ENCODE data around the gene ARMC2. TPM values are rescaled to one million over a fixed set of nuclear protein-coding genes. Genes with fewer than 3 reads are reported as not detected.

Gene ARMC2
- total RNA-seq, 2 experiments from 2014 or later, result 4.4 to 7.9 TPM

GRCh38 chr6:108982154-108983113, 134.2 kb downstream of the ARMC2 start:
- H3K36me3 Mint-ChIP-seq, result peaks cover 26% of the 10 kb centered on the region
- DNase-seq, result no peak
- H3K4me3 Mint-ChIP-seq, result no peak overlapping the region
- intact Hi-C loops (cut with micrococcal nuclease), result no loop called here
- CTCF ChIA-PET, result interaction anchor here (0.6 kb wide), 1 partner anchor 46 kb away, joined by 3 read pairs; no protein-coding TSS in a partner anchor
- H3K27ac Mint-ChIP-seq, result no peak overlapping the region
- H3K9me3 Mint-ChIP-seq, result peaks cover 27% of the 10 kb centered on the region
- H3K4me1 Mint-ChIP-seq (ENCODE audit: low read depth), result no peaks in the 10 kb centered on the region
- no peaks in the 10 kb centered on the region for H3K27me3 Mint-ChIP-seq
- POLR2A ChIA-PET, result no interaction called here

- ChIA-PET CTCF (no interaction called here), POLR2A (no interaction called here)
- H3K27ac Mint-ChIP-seq, result no peak overlapping the region
- DNase-seq, result no peak
- no peaks in the 10 kb centered on the region for H3K27me3 Mint-ChIP-seq
- H3K4me3 Mint-ChIP-seq, result no peak overlapping the region
- intact Hi-C loops (cut with micrococcal nuclease), result no loop called here
- no peaks in the 10 kb centered on the region for H3K4me1 Mint-ChIP-seq (ENCODE audit: low read depth)
- H3K9me3 Mint-ChIP-seq, result peaks cover 20% of the 10 kb centered on the region
- peaks cover 23% of the 10 kb centered on the region for H3K36me3 Mint-ChIP-seq
Measured at GRCh38 chr6:108983151-108983550, 134.9 kb downstream of the ARMC2 start.

GRCh38 chr6:108985301-108985700, 137.1 kb downstream of the ARMC2 start:
- Mint-ChIP-seq H3K4me1 (ENCODE audit: low read depth) (no peaks in the 10 kb centered on the region), H3K27ac (no peak overlapping the region), H3K27me3 (no peaks in the 10 kb centered on the region), H3K36me3 (peaks cover 24% of the 10 kb centered on the region), H3K4me3 (no peak overlapping the region), H3K9me3 (peaks cover 2% of the 10 kb centered on the region)
- intact Hi-C loops (cut with micrococcal nuclease), result no loop called here
- DNase-seq, result no peak
- POLR2A ChIA-PET, result no interaction called here
- CTCF ChIA-PET, result no interaction called here

GRCh38 chr6:108987156-108987555, 138.9 kb downstream of the ARMC2 start:
- Mint-ChIP-seq H3K27me3 (no peaks in the 10 kb centered on the region), H3K4me3 (no peak overlapping the region), H3K27ac (no peak overlapping the region), H3K36me3 (peaks cover 35% of the 10 kb centered on the region), H3K4me1 (ENCODE audit: low read depth) (no peaks in the 10 kb centered on the region), H3K9me3 (no peaks in the 10 kb centered on the region)
- ChIA-PET CTCF (interaction anchor here (0.8 kb wide), 1 partner anchor 32 kb away, joined by 3 read pairs; no protein-coding TSS in a partner anchor), POLR2A (interaction anchor here (0.6 kb wide), 1 partner anchor 121 kb away, joined by 4 read pairs; no protein-coding TSS in a partner anchor)
- DNase-seq, result no peak
- intact Hi-C loops (cut with micrococcal nuclease), result no loop called here

- intact Hi-C loops (cut with micrococcal nuclease), result no loop called here
- peaks cover 37% of the 10 kb centered on the region for H3K36me3 Mint-ChIP-seq
- H3K27ac Mint-ChIP-seq, result no peak overlapping the region
- H3K4me1 Mint-ChIP-seq (ENCODE audit: low read depth), result no peaks in the 10 kb centered on the region
- H3K9me3 Mint-ChIP-seq, result no peaks in the 10 kb centered on the region
- no peaks in the 10 kb centered on the region for H3K27me3 Mint-ChIP-seq
- no peak for DNase-seq
- CTCF ChIA-PET, result interaction anchor here (0.9 kb wide), 1 partner anchor 19 kb away, joined by 3 read pairs; no protein-coding TSS in a partner anchor
- no peak overlapping the region for H3K4me3 Mint-ChIP-seq
- POLR2A ChIA-PET, result no interaction called here
Measured at GRCh38 chr6:108988296-108988695, 140.1 kb downstream of the ARMC2 start.

- ChIA-PET POLR2A (no interaction called here), CTCF (no interaction called here)
- no peak overlapping the region for H3K4me3 Mint-ChIP-seq
- H3K27ac Mint-ChIP-seq, result no peak overlapping the region
- DNase-seq, result no peak
- H3K27me3 Mint-ChIP-seq, result no peaks in the 10 kb centered on the region
- intact Hi-C loops (cut with micrococcal nuclease), result no loop called here
- no peaks in the 10 kb centered on the region for H3K4me1 Mint-ChIP-seq (ENCODE audit: low read depth)
- no peaks in the 10 kb centered on the region for H3K9me3 Mint-ChIP-seq
- peaks cover 37% of the 10 kb centered on the region for H3K36me3 Mint-ChIP-seq
Measured at GRCh38 chr6:108988765-108989164, 140.5 kb downstream of the ARMC2 start.

- Mint-ChIP-seq H3K27ac (no peak overlapping the region), H3K9me3 (no peaks in the 10 kb centered on the region), H3K4me3 (no peak overlapping the region), H3K27me3 (no peaks in the 10 kb centered on the region), H3K36me3 (peaks cover 35% of the 10 kb centered on the region), H3K4me1 (ENCODE audit: low read depth) (no peaks in the 10 kb centered on the region)
- POLR2A ChIA-PET, result no interaction called here
- CTCF ChIA-PET, result no interaction called here
- intact Hi-C loops (cut with micrococcal nuclease), result no loop called here
- DNase-seq, result no peak
Measured at GRCh38 chr6:108989700-108990099, 141.5 kb downstream of the ARMC2 start.

- DNase-seq, result no peak
- no peaks in the 10 kb centered on the region for H3K27me3 Mint-ChIP-seq
- H3K9me3 Mint-ChIP-seq, result no peaks in the 10 kb centered on the region
- intact Hi-C loops (cut with micrococcal nuclease), result no loop called here
- peaks cover 31% of the 10 kb centered on the region for H3K36me3 Mint-ChIP-seq
- ChIA-PET CTCF (no interaction called here), POLR2A (no interaction called here)
- no peak overlapping the region for H3K4me3 Mint-ChIP-seq
- no peak overlapping the region for H3K27ac Mint-ChIP-seq
- H3K4me1 Mint-ChIP-seq (ENCODE audit: low read depth), result no peaks in the 10 kb centered on the region
Measured at GRCh38 chr6:108993876-108994275, 145.7 kb downstream of the ARMC2 start.

- H3K36me3 Mint-ChIP-seq, result peaks cover 31% of the 10 kb centered on the region
- no peak for DNase-seq
- intact Hi-C loops (cut with micrococcal nuclease), result no loop called here
- H3K9me3 Mint-ChIP-seq, result no peaks in the 10 kb centered on the region
- ChIA-PET CTCF (no interaction called here), POLR2A (no interaction called here)
- no peaks in the 10 kb centered on the region for H3K27me3 Mint-ChIP-seq
- H3K4me3 Mint-ChIP-seq, result no peak overlapping the region
- no peak overlapping the region for H3K27ac Mint-ChIP-seq
- H3K4me1 Mint-ChIP-seq (ENCODE audit: low read depth), result no peaks in the 10 kb centered on the region
Measured at GRCh38 chr6:108995296-108995695, 147.1 kb downstream of the ARMC2 start.

- DNase-seq, result no peak
- CTCF ChIA-PET, result no interaction called here
- Mint-ChIP-seq H3K4me3 (no peak overlapping the region), H3K27me3 (no peaks in the 10 kb centered on the region), H3K9me3 (no peaks in the 10 kb centered on the region), H3K4me1 (ENCODE audit: low read depth) (no peaks in the 10 kb centered on the region), H3K36me3 (peaks cover 26% of the 10 kb centered on the region), H3K27ac (no peak overlapping the region)
- intact Hi-C loops (cut with micrococcal nuclease), result no loop called here
- POLR2A ChIA-PET, result no interaction called here
Measured at GRCh38 chr6:108996208-108996607, 148.0 kb downstream of the ARMC2 start.

GRCh38 chr6:108998485-108998884, 150.3 kb downstream of the ARMC2 start:
- Mint-ChIP-seq H3K9me3 (no peaks in the 10 kb centered on the region), H3K27ac (no peak overlapping the region), H3K4me1 (ENCODE audit: low read depth) (peaks cover 10% of the 10 kb centered on the region), H3K36me3 (peaks cover 20% of the 10 kb centered on the region), H3K27me3 (no peaks in the 10 kb centered on the region), H3K4me3 (no peak overlapping the region)
- ChIA-PET CTCF (no interaction called here), POLR2A (no interaction called here)
- DNase-seq, result no peak
- intact Hi-C loops (cut with micrococcal nuclease), result no loop called here

GRCh38 chr6:108999428-108999827, 151.2 kb downstream of the ARMC2 start:
- H3K4me1 Mint-ChIP-seq (ENCODE audit: low read depth), result peaks cover 15% of the 10 kb centered on the region
- no peak for DNase-seq
- no peaks in the 10 kb centered on the region for H3K27me3 Mint-ChIP-seq
- peaks cover 20% of the 10 kb centered on the region for H3K36me3 Mint-ChIP-seq
- CTCF ChIA-PET, result no interaction called here
- POLR2A ChIA-PET, result no interaction called here
- intact Hi-C loops (cut with micrococcal nuclease), result no loop called here
- no peak overlapping the region for H3K27ac Mint-ChIP-seq
- no peaks in the 10 kb centered on the region for H3K9me3 Mint-ChIP-seq
- no peak overlapping the region for H3K4me3 Mint-ChIP-seq

- no peak for DNase-seq
- CTCF ChIA-PET, result interaction anchor here (0.6 kb wide), 1 partner anchor 37 kb away, joined by 3 read pairs; no protein-coding TSS in a partner anchor
- no peak overlapping the region for H3K4me3 Mint-ChIP-seq
- intact Hi-C loops (cut with micrococcal nuclease), result no loop called here
- no peaks in the 10 kb centered on the region for H3K9me3 Mint-ChIP-seq
- H3K27ac Mint-ChIP-seq, result no peak overlapping the region
- peaks cover 23% of the 10 kb centered on the region for H3K4me1 Mint-ChIP-seq (ENCODE audit: low read depth)
- peaks cover 20% of the 10 kb centered on the region for H3K36me3 Mint-ChIP-seq
- no peaks in the 10 kb centered on the region for H3K27me3 Mint-ChIP-seq
- POLR2A ChIA-PET, result no interaction called here
Measured at GRCh38 chr6:109000289-109000688, 152.1 kb downstream of the ARMC2 start.
